Islet precursor cell (in vitro differentiated cells): ENCODE data around the gene LRRTM4.

ENCODE experiments used
- DNase-seq: peaks from one replicate; pipeline ENCODE4 v3.0.0-alpha.2; 2018

The LRRTM4 gene

GRCh38 chr2:76977846-76978727 lies 544.1 kb downstream of the LRRTM4 start:
- no peak for DNase-seq

GRCh38 chr2:76975752-76976151 lies 546.4 kb downstream of the LRRTM4 start:
- DNase-seq, result no peak

GRCh38 chr2:76973610-76974009 lies 548.6 kb downstream of the LRRTM4 start:
- no peak for DNase-seq

- DNase-seq, result no peak
Observed at GRCh38 chr2:76965772-76966171, 556.4 kb downstream of the LRRTM4 start.

- peak; percentile 65 for DNase-seq
Observed at GRCh38 chr2:76958749-76959148, 563.4 kb downstream of the LRRTM4 start.

- DNase-seq, result peak; percentile 74
Observed at GRCh38 chr2:76953733-76954347, 568.3 kb downstream of the LRRTM4 start.

- no peak for DNase-seq
Observed at GRCh38 chr2:76946631-76947145, 575.5 kb downstream of the LRRTM4 start.

- DNase-seq, result no peak
Observed at GRCh38 chr2:76940559-76940958, 581.6 kb downstream of the LRRTM4 start.

GRCh38 chr2:76938153-76938552 lies 584.0 kb downstream of the LRRTM4 start:
- DNase-seq, result no peak

- DNase-seq, result no peak
Observed at GRCh38 chr2:76932550-76932949, 589.6 kb downstream of the LRRTM4 start.

- no peak for DNase-seq
Observed at GRCh38 chr2:76930056-76930744, 592.0 kb downstream of the LRRTM4 start.

- DNase-seq, result no peak
Observed at GRCh38 chr2:76928026-76928425, 594.1 kb downstream of the LRRTM4 start.

GRCh38 chr2:76921006-76921405 lies 601.2 kb downstream of the LRRTM4 start:
- DNase-seq, result no peak

GRCh38 chr2:76895469-76895868 lies 626.7 kb downstream of the LRRTM4 start:
- DNase-seq, result no peak

GRCh38 chr2:76870581-76870980 lies 651.6 kb downstream of the LRRTM4 start:
- DNase-seq, result no peak

- no peak for DNase-seq
Observed at GRCh38 chr2:76870011-76870410, 652.2 kb downstream of the LRRTM4 start.

GRCh38 chr2:76867854-76868253 lies 654.3 kb downstream of the LRRTM4 start:
- DNase-seq, result no peak

- no peak for DNase-seq
Observed at GRCh38 chr2:76866464-76866863, 655.7 kb downstream of the LRRTM4 start.

GRCh38 chr2:76862901-76863300 lies 659.3 kb downstream of the LRRTM4 start:
- no peak for DNase-seq

GRCh38 chr2:76861708-76862107 lies 660.5 kb downstream of the LRRTM4 start:
- DNase-seq, result no peak

GRCh38 chr2:76851000-76851399 lies 671.2 kb downstream of the LRRTM4 start:
- no peak for DNase-seq

- no peak for DNase-seq
Observed at GRCh38 chr2:76849086-76849485, 673.1 kb downstream of the LRRTM4 start.

GRCh38 chr2:76839826-76840225 lies 682.4 kb downstream of the LRRTM4 start:
- DNase-seq, result no peak
